GM12878 (cell line): Measurements from ENCODE around the gene RPL31.

Experiments used
- CHD1 ChIP-seq: IDR thresholded peaks from 2 replicates; pipeline ENCODE4 v1.6.1; 2012; ENCODE audit warnings: low read depth, low read length, improper control_type of control experiment
- CREM ChIP-seq: IDR thresholded peaks from 2 replicates; pipeline ENCODE4 v1.6.1; 2014; ENCODE audit warnings: antibody characterized with exemption, low read depth
- CTCF ChIP-seq, 3 experiments: IDR thresholded peaks in 2 of 3; conservative IDR thresholded peaks in 1 of 3; 2 replicates each; pipeline ENCODE4 v1.5.1; 2011; ENCODE audit warnings: low read depth in 3 of 3, low read length in 3 of 3, mild to moderate bottlenecking in 3 of 3, control low read depth in 2 of 3, moderate library complexity in 2 of 3, inconsistent platforms in 1 of 3, mixed read lengths in 1 of 3; ENCODE audit not compliant: control insufficient read depth in 2 of 3, insufficient read depth in 1 of 3; ENCODE audit errors: extremely low read depth in 1 of 3
- FOXK2 ChIP-seq: fragments of 450-650 bp; IDR thresholded peaks from 2 replicates; pipeline ENCODE4 v1.6.1; 2017; ENCODE audit warnings: mild to moderate bottlenecking, moderate library complexity
- KDM1A ChIP-seq: fragments of 200-600 bp; sonication (generic); IDR thresholded peaks from 2 replicates; pipeline ENCODE4 v1.6.1; 2016; ENCODE audit warnings: borderline replicate concordance
- POLR2A ChIP-seq: IDR thresholded peaks from 2 replicates; pipeline ENCODE4 v1.6.1; 2011; ENCODE audit warnings: low read depth, mild to moderate bottlenecking, low read length
- POLR2AphosphoS5 ChIP-seq: IDR thresholded peaks from 2 replicates; pipeline ENCODE4 v1.6.1; 2011; ENCODE audit warnings: mild to moderate bottlenecking, low read length, inconsistent platforms
- YY1 ChIP-seq: IDR thresholded peaks from 2 replicates; pipeline ENCODE4 v1.6.1; 2011; ENCODE audit warnings: low read depth, mild to moderate bottlenecking, low read length
- ZNF274 ChIP-seq: IDR thresholded peaks from one replicate; pipeline ENCODE4 v1.8.0; 2011; ENCODE audit not compliant: insufficient read length, insufficient read depth
- TF ChIP-seq, protein P1 (sequence below): fragments of 450-650 bp; IDR thresholded peaks from 2 replicates; pipeline ENCODE4 v1.6.1; 2017; ENCODE audit warnings: mild to moderate bottlenecking, moderate library complexity

- no peak for TF ChIP-seq CHD1
- no peak for TF ChIP-seq POLR2AphosphoS5
- no peak for TF ChIP-seq POLR2A
- TF ChIP-seq CTCF (IDR thresholded peaks at IDR 0.05 in 2 of 3, conservative IDR thresholded peaks at IDR 0.05 in 1 of 3; ENCODE audit: control insufficient read depth in 2 of 3, extremely low read depth in 1 of 3, insufficient read depth in 1 of 3, low read depth in 3 of 3, low read length in 3 of 3) = no peak
- no peak for TF ChIP-seq FOXK2
- TF ChIP-seq YY1 = no peak
- TF ChIP-seq, protein P1, sequence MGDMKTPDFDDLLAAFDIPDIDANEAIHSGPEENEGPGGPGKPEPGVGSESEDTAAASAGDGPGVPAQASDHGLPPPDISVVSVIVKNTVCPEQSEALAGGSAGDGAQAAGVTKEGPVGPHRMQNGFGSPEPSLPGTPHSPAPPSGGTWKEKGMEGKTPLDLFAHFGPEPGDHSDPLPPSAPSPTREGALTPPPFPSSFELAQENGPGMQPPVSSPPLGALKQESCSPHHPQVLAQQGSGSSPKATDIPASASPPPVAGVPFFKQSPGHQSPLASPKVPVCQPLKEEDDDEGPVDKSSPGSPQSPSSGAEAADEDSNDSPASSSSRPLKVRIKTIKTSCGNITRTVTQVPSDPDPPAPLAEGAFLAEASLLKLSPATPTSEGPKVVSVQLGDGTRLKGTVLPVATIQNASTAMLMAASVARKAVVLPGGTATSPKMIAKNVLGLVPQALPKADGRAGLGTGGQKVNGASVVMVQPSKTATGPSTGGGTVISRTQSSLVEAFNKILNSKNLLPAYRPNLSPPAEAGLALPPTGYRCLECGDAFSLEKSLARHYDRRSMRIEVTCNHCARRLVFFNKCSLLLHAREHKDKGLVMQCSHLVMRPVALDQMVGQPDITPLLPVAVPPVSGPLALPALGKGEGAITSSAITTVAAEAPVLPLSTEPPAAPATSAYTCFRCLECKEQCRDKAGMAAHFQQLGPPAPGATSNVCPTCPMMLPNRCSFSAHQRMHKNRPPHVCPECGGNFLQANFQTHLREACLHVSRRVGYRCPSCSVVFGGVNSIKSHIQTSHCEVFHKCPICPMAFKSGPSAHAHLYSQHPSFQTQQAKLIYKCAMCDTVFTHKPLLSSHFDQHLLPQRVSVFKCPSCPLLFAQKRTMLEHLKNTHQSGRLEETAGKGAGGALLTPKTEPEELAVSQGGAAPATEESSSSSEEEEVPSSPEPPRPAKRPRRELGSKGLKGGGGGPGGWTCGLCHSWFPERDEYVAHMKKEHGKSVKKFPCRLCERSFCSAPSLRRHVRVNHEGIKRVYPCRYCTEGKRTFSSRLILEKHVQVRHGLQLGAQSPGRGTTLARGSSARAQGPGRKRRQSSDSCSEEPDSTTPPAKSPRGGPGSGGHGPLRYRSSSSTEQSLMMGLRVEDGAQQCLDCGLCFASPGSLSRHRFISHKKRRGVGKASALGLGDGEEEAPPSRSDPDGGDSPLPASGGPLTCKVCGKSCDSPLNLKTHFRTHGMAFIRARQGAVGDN = no peak
- TF ChIP-seq CREM = no peak
- TF ChIP-seq KDM1A = no peak
- no peak for TF ChIP-seq ZNF274
These were observed 37.4 kb upstream of the RPL31 start for GRCh38 chr2:100964681-100965169.
